GM18873 (cell line): ENCODE results near the gene NPPC.
"Not testable (repeated sequence)": the region's sequence is repeated elsewhere in the genome, so short reads cannot be mapped to it uniquely, and the experiment has no call there.

Experiments
- ATAC-seq: cut with Tn5 transposase; IDR thresholded peaks from one replicate; pipeline ENCODE4 v1.9.1; 2021; ENCODE audit warnings: mild to moderate bottlenecking, moderate library complexity, moderate number of reproducible peaks; ENCODE audit not compliant: unreplicated experiment, low FRiP score

NPPC gene

DNA sequence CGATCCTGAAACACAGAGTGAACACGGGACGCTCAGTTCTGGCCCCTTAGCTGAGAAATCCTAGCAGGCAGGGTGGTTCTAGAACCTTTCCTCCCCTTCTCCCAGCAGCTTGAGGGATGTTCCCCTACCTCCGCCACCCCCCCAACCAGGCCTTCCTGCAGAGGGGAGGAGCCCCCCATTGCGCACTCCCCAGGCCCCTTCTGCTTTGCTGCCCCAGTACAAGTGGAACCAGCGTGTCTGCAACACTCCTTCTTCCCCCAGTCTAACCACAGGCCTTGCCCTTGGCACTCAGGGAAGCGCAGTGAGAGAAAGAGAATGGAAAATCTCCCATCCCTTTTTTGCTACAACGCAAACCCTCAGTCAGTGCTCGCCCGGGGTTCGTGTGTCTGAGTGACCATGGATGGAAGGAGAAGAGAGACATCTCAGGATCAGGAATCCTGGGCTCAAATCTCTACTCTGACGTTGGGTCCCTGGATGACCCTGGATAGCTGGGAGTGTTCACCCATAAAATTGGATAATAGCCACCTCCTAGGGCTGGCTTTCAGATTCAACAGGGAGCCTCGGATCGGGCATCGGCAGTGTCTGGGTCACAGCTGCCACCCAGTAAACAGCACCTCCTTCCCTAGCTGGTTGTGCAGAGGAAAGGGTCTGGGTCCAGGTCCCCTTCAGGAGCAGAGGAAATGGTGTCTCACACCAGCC is 3.7 kb downstream of the NPPC start:
- ATAC-seq: no peak

DNA sequence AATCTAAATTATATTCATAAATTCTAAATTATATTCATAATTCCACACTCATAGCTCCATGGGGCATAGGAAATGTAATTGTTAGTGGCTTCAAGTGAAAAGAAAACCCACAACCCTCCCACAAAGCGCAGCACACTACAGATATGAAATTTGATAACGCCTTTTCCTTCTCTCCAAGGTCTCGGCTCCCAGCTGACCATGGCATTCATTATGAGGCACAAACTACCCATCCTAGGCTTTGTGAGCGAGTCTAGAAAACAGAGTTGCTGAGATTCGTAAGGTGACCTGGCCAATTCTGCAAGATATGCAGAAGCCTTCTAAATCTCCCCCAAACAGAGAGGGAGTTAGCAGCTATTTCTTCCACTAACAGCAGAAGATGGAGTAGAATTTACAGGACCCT is 5.4 kb downstream of the NPPC start:
- no peak for ATAC-seq

DNA sequence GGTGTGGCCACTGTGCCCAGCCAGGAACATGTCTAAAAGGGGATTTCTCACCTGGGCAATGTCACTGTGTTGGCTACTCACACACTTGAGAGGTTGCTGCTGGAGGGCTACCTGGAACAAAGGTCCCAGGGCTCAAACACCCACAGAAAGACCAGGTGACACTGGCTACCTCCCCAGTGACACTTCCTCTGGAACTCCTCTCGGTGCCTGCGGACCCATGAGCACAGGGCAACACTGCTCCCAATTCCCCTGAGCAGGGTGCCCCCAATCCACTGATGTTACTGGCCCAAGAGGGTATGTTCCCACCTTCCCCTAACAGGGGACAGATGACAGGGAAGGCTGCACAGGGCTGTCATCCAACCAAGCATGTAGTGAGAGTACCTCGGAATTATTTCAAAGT is 5.8 kb downstream of the NPPC start:
- no peak for ATAC-seq

DNA sequence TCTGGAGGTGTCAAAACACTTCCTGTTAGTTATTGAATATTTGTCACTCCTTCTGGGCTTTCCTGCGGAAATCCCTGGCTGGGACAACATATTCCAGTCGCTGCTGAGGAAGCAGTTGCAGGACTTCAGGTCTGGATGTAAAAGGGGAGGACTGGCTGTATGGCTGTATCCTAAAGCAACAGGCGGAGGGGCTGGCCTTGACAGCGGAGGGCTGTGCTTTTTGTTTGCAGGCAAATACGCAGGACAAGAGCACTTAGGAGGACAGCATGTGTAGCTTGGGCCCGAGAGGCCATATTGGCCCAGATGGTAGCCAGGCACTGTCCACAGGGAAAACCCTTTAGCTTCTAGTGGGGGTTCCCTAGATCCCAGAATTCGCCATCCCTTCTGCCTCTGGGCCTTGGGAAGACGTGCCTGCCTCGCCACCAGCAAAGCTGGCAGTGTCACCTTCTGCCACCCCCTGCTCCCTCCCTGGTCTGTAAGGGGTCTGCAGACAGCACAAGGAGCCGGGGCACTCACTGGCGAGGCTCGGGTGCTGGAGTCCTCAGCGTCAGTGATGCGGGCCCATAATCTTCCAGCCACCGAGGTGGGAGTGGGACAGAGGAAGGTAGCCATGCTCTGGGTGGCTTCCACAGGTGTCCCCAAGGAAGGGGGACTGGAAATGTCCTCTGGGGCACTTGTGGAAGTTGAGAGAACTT is 6.7 kb downstream of the NPPC start:
- ATAC-seq: no peak

DNA sequence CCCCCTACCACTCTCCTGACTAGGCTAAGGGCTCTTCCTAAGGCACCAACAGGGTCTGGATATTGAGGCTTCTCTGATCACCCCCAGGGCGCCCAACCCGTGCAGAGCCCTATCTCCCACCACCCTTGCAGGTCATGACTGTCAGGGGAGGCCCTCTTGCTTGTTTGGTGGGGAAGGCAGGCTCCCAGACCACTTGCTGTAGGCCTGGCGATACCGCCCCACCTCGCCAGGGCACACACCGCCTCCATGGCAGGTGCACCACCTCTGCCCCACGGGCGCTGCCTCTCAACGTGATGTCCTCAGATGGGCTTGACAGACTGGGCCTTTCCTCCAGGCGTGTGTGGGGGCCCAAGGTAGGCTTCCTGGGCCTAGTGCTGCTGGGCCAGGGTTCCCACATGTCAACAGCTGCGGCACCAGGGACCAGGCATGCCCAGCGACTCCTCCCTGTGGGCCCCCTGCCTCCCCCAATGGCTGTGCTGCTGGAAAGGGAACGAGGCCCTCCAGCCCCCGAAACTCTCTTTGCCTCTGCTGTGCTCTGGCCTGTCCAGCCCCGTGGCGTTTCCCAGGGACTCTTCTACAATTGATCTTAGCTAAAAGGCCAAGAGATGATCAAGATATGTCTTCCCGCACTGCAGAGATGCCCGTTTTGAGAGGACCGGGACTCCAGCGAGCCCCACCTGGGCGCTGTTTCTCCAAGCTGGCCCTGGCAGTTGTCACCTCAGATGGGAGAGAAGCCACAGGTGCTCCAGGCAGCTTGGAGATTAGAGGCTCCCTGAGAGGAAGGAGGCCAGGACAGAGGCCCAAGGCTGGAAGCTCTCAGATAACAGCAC is 7.5 kb downstream of the NPPC start:
- ATAC-seq: no peak

DNA sequence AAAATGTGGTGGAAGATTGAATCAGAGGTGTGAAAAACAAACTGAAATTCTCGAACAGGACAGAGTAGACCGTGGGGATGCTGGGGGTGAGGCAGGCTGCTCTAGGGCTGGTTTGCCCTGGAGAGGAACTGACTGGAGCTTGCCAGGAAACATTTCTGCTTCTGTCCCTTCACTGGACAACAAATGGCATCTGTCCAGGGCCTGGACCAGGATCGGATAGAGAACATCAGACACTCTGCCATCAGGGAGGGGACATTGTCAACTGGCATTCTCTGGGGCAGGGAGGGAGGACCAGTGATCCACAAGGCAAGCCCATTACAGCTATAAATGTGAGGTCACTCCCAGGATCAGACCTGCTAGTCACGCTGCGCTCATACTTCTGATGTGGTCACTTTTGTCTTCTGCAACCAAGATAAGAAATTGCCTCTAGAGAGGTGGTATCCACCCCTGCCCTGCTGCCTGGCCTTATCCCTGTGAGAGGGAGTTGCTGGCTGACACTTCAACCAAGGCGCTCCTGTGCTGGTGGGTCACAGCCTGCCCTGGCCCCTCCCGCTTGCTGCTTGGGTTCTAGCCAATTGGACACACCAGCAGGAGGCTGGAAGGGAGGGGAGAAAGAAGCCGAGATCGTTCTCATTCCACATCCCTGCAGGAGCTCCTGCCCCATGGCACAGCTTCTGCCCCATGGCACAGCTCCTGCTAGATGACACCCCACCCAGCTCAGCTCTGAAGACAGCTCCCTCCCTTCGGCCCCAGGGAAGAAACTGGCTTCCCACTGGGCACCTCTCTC is 8.7 kb downstream of the NPPC start:
- no peak for ATAC-seq

DNA sequence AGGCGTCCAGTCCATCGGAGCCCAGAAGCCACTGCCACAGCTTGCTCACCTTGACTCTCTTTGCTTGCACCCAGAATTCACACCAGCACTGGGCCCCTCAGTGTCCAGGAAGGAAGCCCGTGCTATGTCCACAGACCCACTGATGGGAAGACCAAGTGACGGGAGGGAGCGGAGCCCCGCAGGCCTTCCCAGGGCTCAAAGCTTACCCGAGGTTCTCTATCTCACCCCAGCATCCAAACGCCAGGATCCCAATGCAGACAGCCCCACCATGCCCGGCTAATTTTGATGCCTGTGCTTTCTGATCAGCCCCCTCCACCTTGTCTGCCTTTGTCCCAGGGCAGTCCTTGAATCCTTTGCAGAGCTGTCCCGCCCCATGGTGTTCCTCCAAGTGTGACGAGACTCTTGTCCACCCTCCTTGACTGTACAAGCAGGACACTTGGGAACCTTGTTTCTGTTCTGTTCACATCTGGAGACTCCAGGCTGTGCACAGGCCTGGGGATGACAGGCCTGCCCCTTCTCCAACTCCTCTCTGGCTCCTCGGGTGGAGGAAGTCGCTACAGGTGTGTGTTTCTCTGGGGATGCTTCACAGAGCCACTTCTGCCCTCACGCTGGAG is 12.0 kb downstream of the NPPC start:
- ATAC-seq: no peak

DNA sequence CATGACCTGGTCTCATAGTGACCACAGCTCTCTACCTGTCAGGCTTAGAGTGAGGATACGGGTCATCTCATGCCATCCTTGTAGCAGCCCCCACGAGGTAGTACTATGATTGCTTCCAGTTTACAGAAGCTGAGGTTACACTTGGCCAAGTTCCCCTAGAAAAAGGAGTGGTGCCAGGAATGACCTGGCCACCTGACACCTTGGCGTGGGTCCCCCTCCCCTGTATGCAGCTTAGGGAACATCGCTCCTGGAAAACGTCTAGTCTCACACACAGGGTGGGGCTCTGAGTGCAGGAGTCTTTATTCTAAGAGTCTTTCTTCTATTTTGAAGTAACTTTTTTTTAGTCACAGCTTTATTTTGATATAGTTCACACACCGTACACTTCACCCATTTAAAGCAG is 14.8 kb downstream of the NPPC start:
- no peak for ATAC-seq

DNA sequence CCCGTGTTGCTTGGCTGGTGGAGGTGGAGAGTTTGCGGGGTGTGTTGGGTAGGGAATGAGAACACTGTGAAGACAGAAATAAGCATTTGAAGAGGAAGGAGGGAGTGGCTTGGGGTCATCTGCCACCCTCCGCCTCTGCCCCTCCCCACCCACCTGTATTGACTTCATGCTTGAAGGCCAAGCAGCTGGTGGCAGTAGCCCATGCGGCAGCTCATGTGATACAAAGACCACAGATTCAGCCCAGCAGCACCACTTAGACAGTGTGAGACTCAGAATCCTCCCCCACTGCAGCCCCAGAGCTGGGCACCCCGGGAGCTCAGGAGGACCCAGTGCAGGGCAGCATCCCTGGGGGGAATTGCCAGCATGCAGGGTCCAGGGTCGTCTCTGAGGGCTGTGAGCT is 15.4 kb downstream of the NPPC start:
- ATAC-seq: no peak

DNA sequence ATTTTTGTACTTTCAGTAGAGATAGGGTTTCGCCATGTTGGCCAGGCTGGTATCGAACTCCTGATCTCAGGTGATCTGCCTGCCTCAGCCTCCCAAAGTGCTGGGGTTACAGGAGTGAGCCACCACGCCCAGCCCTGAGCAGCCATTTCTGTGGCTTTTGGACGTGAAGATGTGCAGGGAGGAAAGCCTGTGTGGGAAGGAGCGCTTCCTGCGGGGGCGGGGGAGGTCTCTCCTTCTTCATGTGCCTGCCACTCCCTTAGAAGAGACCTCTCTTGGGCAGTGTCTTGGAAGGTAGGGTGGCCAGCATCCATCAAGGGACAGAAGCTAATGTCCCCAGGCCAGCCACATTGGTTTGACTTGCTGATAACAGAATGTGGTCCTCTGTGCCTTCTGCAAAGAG is 16.0 kb downstream of the NPPC start:
- not testable (repeated sequence) for ATAC-seq

DNA sequence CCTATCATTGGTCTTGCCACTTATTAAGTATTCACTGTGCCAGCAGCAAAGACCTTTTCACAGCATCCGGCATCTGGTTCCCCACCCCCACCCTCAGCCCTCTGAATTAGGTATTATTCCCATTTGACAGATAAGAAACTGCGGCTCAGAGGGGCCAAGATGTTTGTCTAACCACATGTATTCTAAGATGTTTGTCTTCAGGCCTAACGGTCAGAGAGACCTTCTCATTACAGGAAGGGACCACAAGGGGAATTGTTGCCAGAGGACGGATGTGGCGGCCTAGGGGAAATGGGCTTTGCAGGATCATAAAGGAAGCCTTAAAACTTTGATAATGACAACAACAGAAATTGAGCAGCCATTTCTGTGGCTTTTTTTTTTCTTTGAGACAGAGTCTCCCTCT is 16.6 kb downstream of the NPPC start:
- ATAC-seq: no peak

DNA sequence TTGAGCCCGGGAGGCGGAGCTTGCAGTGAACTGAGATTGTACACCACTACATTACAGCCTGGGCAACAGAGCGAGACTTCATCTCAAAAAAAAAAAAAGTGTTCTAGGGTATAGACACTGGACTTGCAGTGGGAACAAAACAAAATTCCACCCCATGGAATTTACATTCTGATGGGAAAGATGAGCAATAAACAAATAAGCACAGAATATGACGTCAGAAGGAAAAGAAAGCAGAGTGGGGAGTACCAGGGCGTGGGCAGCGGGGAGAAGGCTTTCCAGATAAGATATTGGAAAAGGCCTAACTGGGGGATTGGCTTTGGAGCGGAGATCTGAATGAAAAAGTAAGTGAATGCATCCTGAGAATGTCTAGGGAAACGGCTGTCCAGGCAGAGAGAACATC is 17.6 kb downstream of the NPPC start:
- ATAC-seq: no peak

DNA sequence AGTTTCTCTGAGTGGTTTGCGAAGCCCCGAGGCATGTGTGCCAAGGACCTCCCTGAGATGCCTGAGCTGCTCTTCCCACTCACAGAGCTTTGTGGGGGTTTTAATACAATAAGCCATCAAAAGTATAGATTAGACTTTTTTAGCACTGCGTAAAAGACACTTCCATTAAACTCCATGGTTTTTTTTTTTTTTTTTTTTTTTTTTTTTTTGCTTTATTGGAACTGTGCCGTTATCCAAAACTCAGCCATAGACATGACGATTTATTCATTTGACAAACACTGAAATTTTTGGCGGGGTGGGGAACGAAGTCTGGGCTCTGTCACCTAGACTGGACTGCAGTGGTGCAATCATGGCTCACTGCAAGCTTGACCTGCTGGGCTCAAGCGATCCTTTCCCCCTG is 18.4 kb downstream of the NPPC start:
- ATAC-seq: no peak

DNA sequence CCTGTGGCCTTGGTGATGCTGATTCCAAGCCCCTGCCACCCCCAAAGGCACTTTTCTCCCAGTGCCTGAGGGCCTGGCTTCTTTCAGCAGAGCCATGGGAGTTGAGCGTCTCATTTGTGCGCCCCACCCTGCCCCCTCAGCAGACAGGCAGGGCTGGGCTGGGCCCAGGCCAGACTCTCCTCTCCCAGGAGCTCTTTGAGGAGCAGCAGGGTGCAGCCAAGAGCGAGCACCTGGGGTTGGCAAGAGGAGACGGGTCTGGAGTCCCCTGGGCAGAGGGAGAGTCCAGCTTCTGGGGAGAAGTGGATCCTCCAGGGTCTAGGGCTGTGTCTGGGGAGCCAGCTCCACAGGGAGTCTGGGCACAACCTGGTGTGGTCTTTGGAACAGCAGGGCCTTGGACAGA is 21.2 kb downstream of the NPPC start:
- no peak for ATAC-seq

DNA sequence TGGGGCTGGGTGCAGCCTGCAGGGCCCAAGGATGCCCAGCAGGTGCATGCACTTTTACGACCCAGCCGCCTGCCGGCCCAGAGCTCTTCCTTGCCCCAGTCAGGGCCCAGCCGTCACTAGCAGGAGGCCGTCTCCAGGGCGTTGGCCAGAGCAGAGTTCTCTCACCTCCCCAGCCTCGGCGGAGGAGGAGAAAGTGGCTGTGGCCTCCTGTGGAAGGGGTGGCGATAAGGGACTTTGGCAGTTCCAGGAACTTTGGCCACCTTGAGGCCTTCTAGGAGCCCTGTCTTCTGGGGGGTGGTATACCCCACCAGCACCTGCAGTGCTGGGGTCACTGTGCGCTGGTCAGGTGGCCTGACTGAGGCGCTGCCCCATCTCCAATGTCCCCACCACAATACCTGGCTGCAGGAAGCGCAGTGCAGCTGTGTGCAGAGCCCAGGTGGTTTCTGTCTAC is 22.0 kb downstream of the NPPC start:
- ATAC-seq: no peak

DNA sequence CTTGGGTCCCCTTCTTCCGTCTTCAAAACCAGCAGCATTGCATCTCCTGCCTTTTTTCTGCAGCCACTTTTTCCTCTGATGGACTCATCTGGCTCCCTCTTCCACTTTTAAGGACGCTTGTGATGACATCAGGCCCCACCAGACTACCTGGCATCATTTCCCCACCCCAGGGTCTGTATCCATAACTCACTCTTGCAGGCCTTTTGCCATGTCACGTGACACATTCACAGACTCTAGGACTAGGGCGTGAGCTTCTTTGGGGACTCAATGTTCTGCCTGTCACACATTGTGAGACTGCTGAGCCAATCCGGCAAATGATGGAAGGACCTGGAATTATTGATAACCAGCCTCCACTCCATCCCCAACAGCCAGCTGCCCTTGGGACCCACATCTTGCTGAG is 23.6 kb downstream of the NPPC start:
- ATAC-seq: no peak

DNA sequence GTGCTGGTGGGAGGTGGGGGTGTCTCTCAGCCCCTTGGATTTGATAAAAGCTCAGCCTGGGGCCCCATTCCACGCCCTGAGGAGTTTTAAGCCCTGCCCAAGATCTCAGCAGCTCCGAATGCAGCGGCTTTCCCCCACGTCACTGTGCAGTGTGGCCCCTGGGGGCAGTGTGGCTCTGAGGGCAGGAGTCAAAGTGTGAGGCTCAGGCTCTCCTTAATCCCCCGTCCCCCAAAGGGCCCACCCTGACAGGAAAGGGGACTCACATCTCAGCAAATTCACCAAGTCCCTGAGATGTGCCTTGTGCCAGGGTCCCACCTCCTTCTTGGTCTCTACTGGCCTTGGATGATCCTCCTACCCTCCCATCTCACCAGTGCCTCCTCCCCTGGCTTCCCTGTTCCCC is 25.2 kb downstream of the NPPC start:
- no peak for ATAC-seq

DNA sequence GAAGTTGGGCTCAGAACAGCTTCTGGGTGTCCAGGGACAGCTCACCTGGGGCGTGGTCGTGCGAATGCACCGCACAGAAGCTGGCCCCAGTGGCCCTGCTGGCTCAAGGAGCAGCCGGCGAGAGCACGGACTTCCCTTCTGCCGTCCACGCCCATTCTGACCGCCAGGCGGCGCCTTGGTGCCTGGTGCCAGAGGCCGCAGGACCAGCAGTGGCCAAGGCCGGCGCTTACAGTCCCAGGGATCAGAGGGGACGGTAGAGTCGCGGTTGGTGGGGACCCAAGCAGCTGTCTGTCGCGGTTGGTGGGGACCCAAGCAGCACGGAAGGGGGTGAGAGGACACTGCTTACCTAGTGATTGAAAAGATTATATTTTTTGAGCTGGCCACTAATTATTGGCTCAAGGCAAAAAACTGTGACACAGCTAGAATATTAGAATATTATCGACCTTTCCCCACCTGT is 25.7 kb downstream of the NPPC start:
- no peak for ATAC-seq

DNA sequence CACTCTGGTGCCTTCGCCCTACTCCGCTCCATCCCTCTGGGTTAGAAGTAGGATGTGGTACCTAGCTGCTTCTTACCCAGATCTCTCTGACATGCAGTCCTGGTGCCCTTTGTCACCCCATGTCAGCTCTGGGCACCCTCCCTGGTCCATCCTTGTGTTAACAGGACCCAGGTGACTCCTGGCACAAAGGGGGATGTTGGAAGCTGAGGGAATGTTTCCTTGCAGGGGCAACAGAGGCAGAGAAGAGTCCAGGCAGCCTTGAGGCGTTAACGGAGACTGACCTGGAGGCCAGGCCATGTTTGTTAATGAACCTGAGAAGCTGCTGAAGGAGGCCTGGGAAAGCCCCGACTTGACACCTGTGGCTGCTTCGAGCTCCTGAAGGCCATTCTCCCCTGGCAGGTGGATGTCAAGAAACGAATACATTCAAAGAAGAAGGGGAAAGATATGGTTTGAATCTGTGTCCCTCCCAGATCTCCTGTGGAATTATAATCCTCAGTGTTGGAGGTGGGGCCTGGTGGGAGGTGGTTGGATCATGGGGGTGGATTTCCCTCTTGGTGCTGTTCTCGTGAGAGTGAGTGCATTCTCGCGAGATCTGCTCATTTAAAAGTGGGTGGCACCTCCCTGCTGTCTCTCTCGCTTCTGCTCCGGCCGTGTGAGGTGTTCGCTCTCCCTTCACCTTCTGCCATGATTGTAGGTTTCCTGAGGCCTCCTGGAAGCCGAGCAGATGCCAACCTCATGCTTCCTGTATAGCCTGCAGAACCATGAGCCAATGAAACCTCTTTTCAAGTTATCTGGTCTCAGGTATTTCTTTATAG is 31.4 kb downstream of the NPPC start:
- no peak for ATAC-seq
